GM12891 (cell line): ENCODE results near the gene FHIT.

Experiments used
- DNase-seq: peaks from one replicate; pipeline ENCODE4 v3.0.0; 2011; ENCODE audit warnings: low spot score; ENCODE audit not compliant: insufficient read length
- FAIRE-seq: peaks from 2 replicates; lab custom pipeline; 2011; peaks lifted over from hg19 to GRCh38; lab: Jason Lieb, UNC
- PAX5 ChIP-seq: IDR thresholded peaks from 2 replicates; pipeline ENCODE4 v1.6.1; 2011; ENCODE audit warnings: low read length, moderate library complexity, mild to moderate bottlenecking; ENCODE audit not compliant: insufficient read depth, severe bottlenecking
- POLR2A ChIP-seq: IDR thresholded peaks from 2 replicates; pipeline ENCODE4 v1.6.1; 2011; ENCODE audit warnings: low read depth, low read length, control low read depth
- POLR2AphosphoS5 ChIP-seq: IDR thresholded peaks from 2 replicates; pipeline ENCODE4 v1.6.1; 2011; ENCODE audit warnings: low read depth, low read length, control low read depth
- POU2F2 ChIP-seq: IDR thresholded peaks from 2 replicates; pipeline ENCODE4 v1.6.1; 2011; ENCODE audit warnings: low read depth, mild to moderate bottlenecking, control low read depth, low read length, moderate library complexity
- SPI1 ChIP-seq: IDR thresholded peaks from 2 replicates; pipeline ENCODE4 v1.6.1; 2011; ENCODE audit warnings: low read depth, low read length, control low read depth
- TAF1 ChIP-seq: IDR thresholded peaks from 2 replicates; pipeline ENCODE4 v1.6.1; 2011; ENCODE audit warnings: low read depth, low read length, control low read depth

The FHIT gene

DNA sequence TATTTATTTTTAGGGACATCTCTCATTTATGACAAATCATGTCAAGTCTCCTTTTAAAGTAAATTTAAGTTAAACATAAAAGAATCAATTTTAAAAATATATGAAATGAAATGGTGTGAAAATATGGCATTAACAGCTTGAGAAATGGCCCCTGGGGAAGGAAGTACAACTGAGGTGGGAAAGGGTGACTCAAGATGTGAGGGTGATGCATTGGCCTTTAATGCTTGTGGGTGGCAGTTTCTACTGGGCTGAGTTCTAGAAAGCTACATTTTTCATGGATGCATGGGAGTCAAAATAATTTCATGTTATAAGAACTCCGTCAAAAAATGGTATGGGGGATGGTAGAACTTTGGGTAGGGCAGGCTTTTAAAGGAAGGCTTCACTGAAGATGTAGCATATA is 1492.6 kb downstream of the FHIT start:
- no peak for FAIRE-seq
- TF ChIP-seq POLR2A (no peak), TAF1 (no peak), POLR2AphosphoS5 (no peak), PAX5 (no peak), POU2F2 (no peak), SPI1 (no peak)
- no peak for DNase-seq

- no peak for DNase-seq
- no peak for TF ChIP-seq TAF1
- no peak for TF ChIP-seq POU2F2
- TF ChIP-seq POLR2A = no peak
- TF ChIP-seq POLR2AphosphoS5 = no peak
- no peak for TF ChIP-seq SPI1
- no peak for TF ChIP-seq PAX5
- no peak for FAIRE-seq
Observed at GRCh38 chr3:59756934-59757333, 1494.3 kb downstream of the FHIT start.

- no peak for DNase-seq
- TF ChIP-seq PAX5 = no peak
- TF ChIP-seq POLR2A = no peak
- TF ChIP-seq SPI1 = no peak
- no peak for TF ChIP-seq POU2F2
- TF ChIP-seq POLR2AphosphoS5 = no peak
- no peak for TF ChIP-seq TAF1
- no peak for FAIRE-seq
Observed at GRCh38 chr3:59754456-59755129, 1496.7 kb downstream of the FHIT start.

- FAIRE-seq = no peak
- DNase-seq = no peak
- TF ChIP-seq TAF1 = no peak
- no peak for TF ChIP-seq POU2F2
- TF ChIP-seq SPI1 = no peak
Observed at GRCh38 chr3:59753808-59754450, 1497.3 kb downstream of the FHIT start.

DNA sequence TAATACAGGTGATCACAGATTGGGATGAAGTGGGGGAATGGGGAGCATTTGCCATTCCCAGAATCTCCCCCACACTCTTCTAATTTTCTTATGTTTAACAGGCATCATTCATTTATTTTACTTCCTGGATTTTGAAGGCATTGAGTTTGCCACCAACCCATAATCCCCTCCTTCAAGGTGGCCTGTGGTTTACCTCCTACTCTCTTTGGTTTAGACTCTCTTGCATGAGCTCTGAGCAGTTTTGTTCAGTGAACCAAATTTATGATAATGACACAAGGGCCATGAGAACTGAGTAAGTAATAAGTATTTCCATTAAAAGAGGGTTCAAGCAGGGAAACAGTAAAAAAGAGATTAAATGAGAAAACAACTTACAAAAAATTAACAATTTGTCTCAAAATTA is 1498.3 kb downstream of the FHIT start:
- no peak for TF ChIP-seq TAF1
- no peak for TF ChIP-seq POLR2A
- TF ChIP-seq POU2F2 = no peak
- no peak for TF ChIP-seq POLR2AphosphoS5
- no peak for TF ChIP-seq PAX5
- DNase-seq (no peak), FAIRE-seq (no peak)

GRCh38 chr3:59751606-59752005 is 1499.6 kb downstream of the FHIT start:
- DNase-seq (no peak), FAIRE-seq (no peak)
- TF ChIP-seq SPI1 (no peak), POLR2A (no peak), TAF1 (no peak), POU2F2 (no peak)

GRCh38 chr3:59750391-59750790 is 1500.9 kb downstream of the FHIT start:
- FAIRE-seq (no peak), DNase-seq (no peak)
- no peak for TF ChIP-seq POLR2AphosphoS5
- TF ChIP-seq POLR2A = no peak
- no peak for TF ChIP-seq SPI1
- TF ChIP-seq TAF1 = no peak
- TF ChIP-seq PAX5 = no peak
- no peak for TF ChIP-seq POU2F2

GRCh38 chr3:59749291-59749690 is 1502.0 kb downstream of the FHIT start:
- no peak for TF ChIP-seq TAF1
- FAIRE-seq (no peak), DNase-seq (no peak)

- TF ChIP-seq POLR2A (no peak), TAF1 (no peak), POU2F2 (no peak), PAX5 (no peak), POLR2AphosphoS5 (no peak), SPI1 (no peak)
- FAIRE-seq = no peak
- no peak for DNase-seq
Observed at GRCh38 chr3:59746585-59746984, 1504.7 kb downstream of the FHIT start.

GRCh38 chr3:59737241-59737640 is 1514.0 kb downstream of the FHIT start:
- DNase-seq (no peak), FAIRE-seq (no peak)
- TF ChIP-seq TAF1 (no peak), POLR2AphosphoS5 (no peak), SPI1 (no peak), PAX5 (no peak), POLR2A (no peak), POU2F2 (no peak)

GRCh38 chr3:59734061-59734460 is 1517.2 kb downstream of the FHIT start:
- no peak for TF ChIP-seq TAF1
- no peak for FAIRE-seq
- DNase-seq = no peak
